Smooth muscle cell (in vitro differentiated cells): ENCODE data around the gene IQSEC3. TPM values are rescaled to one million over a fixed set of nuclear protein-coding genes. Genes with fewer than 3 reads are reported as not detected.

Experiments
- DNase-seq: peaks from one replicate; lab custom pipeline; 2025; ENCODE audit not compliant: unreplicated experiment; lab: John Stamatoyannopoulos, UW
- H2AFZ ChIP-seq: fragments of 200-600 bp; sonication (generic); 2 replicates; pipeline ENCODE4 v1.6.0; 2016; ENCODE audit warnings: antibody characterized with exemption, low read depth, mild to moderate bottlenecking
- H3F3A ChIP-seq: fragments of 200-600 bp; sonication (generic); 2 replicates; pipeline ENCODE4 v1.6.0; 2017; ENCODE audit warnings: antibody characterized with exemption, low read depth
- H3K27ac ChIP-seq: fragments of 200-600 bp; sonication (generic); 2 replicates; pipeline ENCODE4 v1.5.1; 2016; ENCODE audit warnings: low read depth, mild to moderate bottlenecking
- H3K27me3 ChIP-seq: fragments of 200-600 bp; sonication (generic); 2 replicates; pipeline ENCODE4 v1.6.1; 2016; ENCODE audit warnings: low read depth, mild to moderate bottlenecking
- H3K36me3 ChIP-seq: fragments of 200-600 bp; sonication (generic); 2 replicates; pipeline ENCODE4 v1.5.1; 2016; ENCODE audit warnings: low read depth
- H3K4me1 ChIP-seq: fragments of 200-600 bp; sonication (generic); 2 replicates; pipeline ENCODE4 v1.5.1; 2016; ENCODE audit warnings: low read depth
- H3K4me2 ChIP-seq: fragments of 200-600 bp; sonication (generic); 2 replicates; pipeline ENCODE4 v1.6.0; 2016; ENCODE audit warnings: mild to moderate bottlenecking
- H3K4me3 ChIP-seq: fragments of 200-600 bp; sonication (generic); 2 replicates; pipeline ENCODE4 v1.5.1; 2016; ENCODE audit warnings: mild to moderate bottlenecking
- H3K79me2 ChIP-seq: fragments of 200-600 bp; sonication (generic); 2 replicates; pipeline ENCODE4 v1.6.0; 2016; ENCODE audit warnings: low read depth, mild to moderate bottlenecking
- H3K9ac ChIP-seq: fragments of 200-600 bp; sonication (generic); 2 replicates; pipeline ENCODE4 v1.6.0; 2016; ENCODE audit warnings: low read depth
- H3K9me3 ChIP-seq: fragments of 200-600 bp; sonication (generic); replicated peaks from 2 replicates; pipeline ENCODE4 v1.5.1; 2016; ENCODE audit warnings: low read depth
- H4K20me1 ChIP-seq: fragments of 200-600 bp; sonication (generic); 2 replicates; pipeline ENCODE4 v1.6.0; 2016; ENCODE audit warnings: low read depth
- WGBS: methylation state at CpG from one replicate; pipeline ENCODE4 v1.1.7; 2016; ENCODE audit warnings: low lambda C conversion rate; 5-methylcytosine and 5-hydroxymethylcytosine counted together
- polyA plus RNA-seq: library from polyadenylated mRNA; unstranded; fragments of >200 nt; fragmentation: Nextera tagmentation; extraction: Ambion mirVana; gene quantifications from 2 replicates; pipeline ENCODE4 v1.2.1, GENCODE V29; 2016
- total RNA-seq: library from RNA; depleted of rRNA; stranded (reverse); fragments of >200 nt; gene quantifications from 2 replicates; pipeline ENCODE4 v1.2.3, GENCODE V29; 2014
- TF ChIP-seq, protein P1 (sequence below): fragments of 200-600 bp; sonication (generic); IDR thresholded peaks from 2 replicates; pipeline ENCODE4 v1.5.1; 2017; ENCODE audit warnings: borderline replicate concordance, mild to moderate bottlenecking, antibody characterized with exemption; ENCODE audit not compliant: insufficient read depth, poor library complexity, severe bottlenecking

Gene IQSEC3
- total and polyA plus RNA-seq, 2 experiments from 2014 or later = 0.72 to 2.4 TPM

DNA sequence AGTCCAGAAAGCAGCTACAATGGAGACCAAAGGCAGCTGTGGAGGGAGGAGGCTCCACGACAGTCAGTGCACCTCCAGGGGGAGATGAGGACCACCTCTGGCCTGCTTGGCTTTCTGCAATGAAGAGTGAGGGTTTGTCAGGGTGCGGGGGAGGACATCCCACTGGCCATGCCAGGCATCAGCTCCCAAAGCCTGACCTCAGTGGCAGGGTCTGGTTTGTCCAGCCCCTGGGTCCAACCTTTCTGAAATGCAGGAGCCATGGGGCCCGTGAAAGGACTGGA, 112.2 kb downstream of the IQSEC3 start:
- Histone ChIP-seq H3K36me3 (no peaks in the 10 kb centered on the region), H3K27ac (no peak overlapping the region), H3K4me2 (no peak overlapping the region), H2AFZ (no peak overlapping the region), H3K27me3 (no peaks in the 10 kb centered on the region), H3F3A (peaks cover 6% of the 10 kb centered on the region), H4K20me1 (no peaks in the 10 kb centered on the region), H3K9me3 (no peaks in the 10 kb centered on the region), H3K4me1 (peaks cover 10% of the 10 kb centered on the region), H3K9ac (no peak overlapping the region), H3K4me3 (no peak overlapping the region), H3K79me2 (no peaks in the 10 kb centered on the region)
- DNase-seq = no peak
- 92% methylated on average over 3 of the region's 3 CpGs for WGBS
- TF ChIP-seq, protein P1, sequence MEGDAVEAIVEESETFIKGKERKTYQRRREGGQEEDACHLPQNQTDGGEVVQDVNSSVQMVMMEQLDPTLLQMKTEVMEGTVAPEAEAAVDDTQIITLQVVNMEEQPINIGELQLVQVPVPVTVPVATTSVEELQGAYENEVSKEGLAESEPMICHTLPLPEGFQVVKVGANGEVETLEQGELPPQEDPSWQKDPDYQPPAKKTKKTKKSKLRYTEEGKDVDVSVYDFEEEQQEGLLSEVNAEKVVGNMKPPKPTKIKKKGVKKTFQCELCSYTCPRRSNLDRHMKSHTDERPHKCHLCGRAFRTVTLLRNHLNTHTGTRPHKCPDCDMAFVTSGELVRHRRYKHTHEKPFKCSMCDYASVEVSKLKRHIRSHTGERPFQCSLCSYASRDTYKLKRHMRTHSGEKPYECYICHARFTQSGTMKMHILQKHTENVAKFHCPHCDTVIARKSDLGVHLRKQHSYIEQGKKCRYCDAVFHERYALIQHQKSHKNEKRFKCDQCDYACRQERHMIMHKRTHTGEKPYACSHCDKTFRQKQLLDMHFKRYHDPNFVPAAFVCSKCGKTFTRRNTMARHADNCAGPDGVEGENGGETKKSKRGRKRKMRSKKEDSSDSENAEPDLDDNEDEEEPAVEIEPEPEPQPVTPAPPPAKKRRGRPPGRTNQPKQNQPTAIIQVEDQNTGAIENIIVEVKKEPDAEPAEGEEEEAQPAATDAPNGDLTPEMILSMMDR = no peak

DNA sequence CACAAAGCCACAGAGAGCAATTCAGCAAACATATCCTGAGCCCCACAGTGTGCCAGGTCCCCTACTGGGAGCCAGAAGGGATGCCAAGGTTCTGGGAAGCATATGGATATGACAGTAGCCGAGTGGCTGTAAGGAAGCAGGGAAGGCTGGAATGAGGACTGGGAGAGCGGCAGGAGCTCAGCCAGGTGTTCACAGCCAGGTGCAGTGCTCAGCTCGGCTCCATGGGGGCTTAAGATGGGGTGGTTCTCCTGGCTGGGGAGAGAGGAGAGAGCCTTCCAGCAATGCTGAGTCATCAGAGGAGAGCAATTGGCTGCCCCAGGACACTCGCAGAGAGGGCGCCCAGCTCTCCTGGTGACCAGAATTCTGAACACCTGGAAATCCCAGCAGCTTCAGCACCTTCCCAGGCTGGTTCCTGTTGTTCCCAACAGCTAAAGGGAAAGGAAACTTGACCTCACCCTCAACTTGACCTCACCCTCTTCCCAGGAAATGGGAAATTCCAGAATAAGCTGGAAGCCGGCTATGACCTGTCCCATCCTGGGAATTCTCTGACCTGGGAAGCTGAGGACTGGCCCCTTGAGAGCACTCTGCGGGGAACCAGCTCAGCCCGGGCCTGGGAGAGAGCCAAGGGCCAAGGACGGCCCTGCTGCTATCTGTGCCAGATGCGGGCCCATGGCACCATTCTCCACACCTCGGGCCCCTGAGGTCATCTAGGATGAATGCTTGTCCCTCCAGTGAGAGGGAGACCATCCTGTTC, 112.7 kb downstream of the IQSEC3 start:
- Histone ChIP-seq H4K20me1 (no peaks in the 10 kb centered on the region), H3F3A (peaks cover 6% of the 10 kb centered on the region), H2AFZ (no peak overlapping the region), H3K4me3 (no peak overlapping the region), H3K9me3 (no peaks in the 10 kb centered on the region), H3K9ac (no peak overlapping the region), H3K27me3 (no peaks in the 10 kb centered on the region), H3K79me2 (no peaks in the 10 kb centered on the region), H3K27ac (no peak overlapping the region), H3K4me1 (peaks cover 10% of the 10 kb centered on the region), H3K4me2 (no peak overlapping the region), H3K36me3 (no peaks in the 10 kb centered on the region)
- DNase-seq = no peak
- WGBS = 85% methylated on average over 11 of the region's 11 CpGs
- TF ChIP-seq, protein P1 = no peak

DNA sequence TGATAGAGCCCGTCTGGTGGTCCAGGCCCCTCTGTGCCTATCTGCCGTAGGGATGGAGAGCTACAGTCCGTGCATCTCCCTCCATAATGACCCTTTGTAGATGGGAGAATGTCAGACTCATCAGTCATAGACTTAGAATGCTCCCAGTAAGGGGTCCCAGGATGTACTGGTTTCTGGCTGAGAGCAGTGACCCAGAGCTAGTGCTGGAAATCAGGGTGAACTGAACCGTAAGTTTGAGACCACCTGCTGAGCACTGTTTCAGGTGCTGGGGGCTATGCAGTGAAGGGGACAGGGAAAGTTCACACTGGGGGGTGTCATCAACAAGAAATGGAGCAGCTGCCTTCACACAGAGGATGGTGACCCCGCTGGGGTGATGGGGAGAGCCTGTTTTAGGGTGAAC, 113.3 kb downstream of the IQSEC3 start:
- Histone ChIP-seq H2AFZ (no peak overlapping the region), H3K79me2 (no peaks in the 10 kb centered on the region), H3K4me3 (no peak overlapping the region), H3K36me3 (no peaks in the 10 kb centered on the region), H4K20me1 (no peaks in the 10 kb centered on the region), H3K9me3 (no peaks in the 10 kb centered on the region), H3K4me1 (peaks cover 10% of the 10 kb centered on the region), H3K27me3 (no peaks in the 10 kb centered on the region), H3K27ac (no peak overlapping the region), H3F3A (peaks cover 6% of the 10 kb centered on the region), H3K9ac (no peak overlapping the region), H3K4me2 (no peak overlapping the region)
- TF ChIP-seq, protein P1 = no peak
- no peak for DNase-seq
- 90% methylated on average over 5 of the region's 5 CpGs for WGBS

DNA sequence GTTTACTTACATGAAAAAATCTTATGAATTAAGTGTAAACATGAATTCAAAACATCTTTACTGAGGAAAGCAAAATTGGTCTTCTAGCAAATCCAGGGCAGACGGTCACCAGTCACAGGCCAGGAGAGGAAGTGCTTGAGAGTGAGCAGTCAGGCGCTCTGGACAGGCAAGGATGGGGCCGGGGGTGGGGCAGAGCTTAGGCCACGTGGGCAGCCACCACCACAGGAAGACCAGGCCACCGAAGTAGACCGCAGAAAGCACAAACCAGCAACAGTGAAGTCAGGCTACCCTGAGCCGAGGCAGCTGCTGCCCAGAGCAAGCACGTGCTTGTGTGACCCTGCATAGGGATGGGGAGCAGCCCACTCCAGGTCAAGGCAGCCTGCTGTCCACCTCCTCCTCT, 113.9 kb downstream of the IQSEC3 start:
- TF ChIP-seq, protein P1 = no peak
- no peaks in the 10 kb centered on the region for H3K79me2 ChIP-seq
- no peak for DNase-seq
- no peak overlapping the region for H2AFZ ChIP-seq
- H3K4me1 ChIP-seq = peaks cover 10% of the 10 kb centered on the region
- no peaks in the 10 kb centered on the region for H3K36me3 ChIP-seq
- 47% methylated on average over 8 of the region's 8 CpGs for WGBS
- H3K4me2 ChIP-seq = peak overlapping the region; percentile 35
- H3K4me3 ChIP-seq = no peak overlapping the region
- H3F3A ChIP-seq = peaks cover 6% of the 10 kb centered on the region
- H3K9ac ChIP-seq = no peak overlapping the region
- no peak overlapping the region for H3K27ac ChIP-seq
- no peaks in the 10 kb centered on the region for H3K27me3 ChIP-seq
- no peaks in the 10 kb centered on the region for H3K9me3 ChIP-seq
- H4K20me1 ChIP-seq = no peaks in the 10 kb centered on the region
